OCI-LY1 (cell line): ENCODE measurements around the gene CHKA.

Experiments
- H2AFZ ChIP-seq: fragments of 200-600 bp; sonication (generic), shearing (Covaris generic); 2 replicates; pipeline ENCODE4 v1.6.0; 2014; ENCODE audit warnings: antibody characterized with exemption, mild to moderate bottlenecking, low read length
- H3F3A ChIP-seq: fragments of 200-600 bp; sonication (generic), shearing (Covaris generic); 2 replicates; pipeline ENCODE4 v1.6.0; 2014; ENCODE audit warnings: mild to moderate bottlenecking, antibody characterized with exemption, low read length, moderate library complexity; ENCODE audit not compliant: insufficient read depth
- H3K27ac ChIP-seq: fragments of 200-600 bp; sonication (generic); 2 replicates; pipeline ENCODE4 v1.5.1; 2014; ENCODE audit warnings: low read length, mixed run types, mild to moderate bottlenecking, low read depth; ENCODE audit not compliant: poor library complexity, severe bottlenecking
- H3K27me3 ChIP-seq: fragments of 200-600 bp; sonication (generic); 2 replicates; pipeline ENCODE4 v1.6.0; 2014; ENCODE audit warnings: antibody characterized with exemption, mild to moderate bottlenecking, low read length, moderate library complexity; ENCODE audit not compliant: insufficient read depth
- H3K36me3 ChIP-seq: fragments of 200-600 bp; sonication (generic); 2 replicates; pipeline ENCODE4 v1.6.1; 2014; ENCODE audit warnings: mild to moderate bottlenecking, antibody characterized with exemption, low read length, moderate library complexity, mixed read lengths; ENCODE audit not compliant: insufficient read depth
- H3K4me1 ChIP-seq: fragments of 200-600 bp; sonication (generic); 2 replicates; pipeline ENCODE4 v1.5.1; 2014; ENCODE audit warnings: mild to moderate bottlenecking, low read length, moderate library complexity; ENCODE audit not compliant: insufficient read depth, severe bottlenecking
- H3K4me2 ChIP-seq: fragments of 200-600 bp; sonication (generic), shearing (Covaris generic); 2 replicates; pipeline ENCODE4 v1.6.1; 2014; ENCODE audit warnings: low read length
- H3K4me3 ChIP-seq: fragments of 200-600 bp; sonication (generic); 2 replicates; pipeline ENCODE4 v1.5.1; 2014; ENCODE audit warnings: low read length, low read depth, mild to moderate bottlenecking, mixed read lengths; ENCODE audit not compliant: poor library complexity, severe bottlenecking
- H3K79me2 ChIP-seq: fragments of 200-600 bp; shearing (Covaris generic); 2 replicates; pipeline ENCODE4 v1.6.1; 2016; ENCODE audit warnings: mixed run types, low read length, mixed read lengths; ENCODE audit not compliant: insufficient read depth
- H3K9ac ChIP-seq: fragments of 200-600 bp; sonication (generic), shearing (Covaris generic); 2 replicates; pipeline ENCODE4 v1.6.1; 2014; ENCODE audit warnings: mild to moderate bottlenecking, low read length, mixed read lengths
- H3K9me2 ChIP-seq: fragments of 200-600 bp; sonication (generic), shearing (Covaris generic); 2 replicates; pipeline ENCODE4 v1.6.1; 2014; ENCODE audit warnings: low read depth, mild to moderate bottlenecking, low read length, mixed read lengths
- H3K9me3 ChIP-seq: fragments of 200-600 bp; shearing (Covaris generic); 2 replicates; pipeline ENCODE4 v1.6.1; 2014; ENCODE audit warnings: low read length, mixed read lengths
- H4K20me1 ChIP-seq: fragments of 200-600 bp; sonication (generic), shearing (Covaris generic); 2 replicates; pipeline ENCODE4 v1.6.0; 2016; ENCODE audit warnings: mild to moderate bottlenecking, low read length; ENCODE audit not compliant: insufficient read depth
- CTCF ChIP-seq: fragments of 200-600 bp; sonication (generic), shearing (Covaris generic); IDR thresholded peaks from 2 replicates; pipeline ENCODE4 v1.5.1; 2017; ENCODE audit warnings: mild to moderate bottlenecking, antibody characterized with exemption, low read length, moderate library complexity, mixed read lengths
- EZH2 ChIP-seq: fragments of 200-600 bp; sonication (generic), shearing (Covaris generic); IDR thresholded peaks from 2 replicates; pipeline ENCODE4 v1.8.0; 2017; ENCODE audit warnings: borderline replicate concordance, mixed run types, mild to moderate bottlenecking, antibody characterized with exemption, low read length, moderate library complexity, mixed read lengths

The CHKA gene

GRCh38 chr11:68148879-68149278 lies 27.7 kb upstream of the CHKA start:
- no peaks in the 10 kb centered on the region for H3F3A ChIP-seq
- no peak overlapping the region for H3K4me3 ChIP-seq
- H3K9me3 ChIP-seq: no peaks in the 10 kb centered on the region
- H3K79me2 ChIP-seq: no peaks in the 10 kb centered on the region
- H3K4me2 ChIP-seq: no peak overlapping the region
- H3K4me1 ChIP-seq: no peaks in the 10 kb centered on the region
- TF ChIP-seq EZH2 (no peak), CTCF (no peak)
- no peaks in the 10 kb centered on the region for H3K9me2 ChIP-seq
- no peaks in the 10 kb centered on the region for H3K36me3 ChIP-seq
- H3K27me3 ChIP-seq: no peaks in the 10 kb centered on the region; the same call in 1 of the 2 replicates
- H2AFZ ChIP-seq: no peak overlapping the region
- no peak overlapping the region for H3K27ac ChIP-seq
- no peak overlapping the region for H3K9ac ChIP-seq
- H4K20me1 ChIP-seq: no peaks in the 10 kb centered on the region

GRCh38 chr11:68148071-68148805 lies 27.1 kb upstream of the CHKA start:
- Histone ChIP-seq H3K4me3 (no peak overlapping the region), H3K9me3 (no peaks in the 10 kb centered on the region), H3K27me3 (no peaks in the 10 kb centered on the region; the same call in 1 of the 2 replicates), H3F3A (no peaks in the 10 kb centered on the region), H3K4me2 (no peak overlapping the region), H3K9ac (no peak overlapping the region), H3K36me3 (no peaks in the 10 kb centered on the region), H3K4me1 (no peaks in the 10 kb centered on the region), H3K79me2 (no peaks in the 10 kb centered on the region), H4K20me1 (no peaks in the 10 kb centered on the region), H3K9me2 (no peaks in the 10 kb centered on the region), H3K27ac (no peak overlapping the region), H2AFZ (no peak overlapping the region)
- TF ChIP-seq CTCF (no peak), EZH2 (no peak)

GRCh38 chr11:68146704-68147474 lies 25.7 kb upstream of the CHKA start:
- H3K9ac ChIP-seq: no peak overlapping the region
- H3K27ac ChIP-seq: no peak overlapping the region
- no peak for TF ChIP-seq CTCF
- TF ChIP-seq EZH2: no peak
- H3K9me2 ChIP-seq: no peaks in the 10 kb centered on the region
- H3K27me3 ChIP-seq: peaks cover 5% of the 10 kb centered on the region; the same call in 1 of the 2 replicates
- peaks cover 5% of the 10 kb centered on the region for H3K4me1 ChIP-seq
- H3K9me3 ChIP-seq: no peaks in the 10 kb centered on the region
- no peaks in the 10 kb centered on the region for H3K36me3 ChIP-seq
- H3K4me2 ChIP-seq: no peak overlapping the region
- H3F3A ChIP-seq: no peaks in the 10 kb centered on the region
- H4K20me1 ChIP-seq: no peaks in the 10 kb centered on the region
- no peak overlapping the region for H3K4me3 ChIP-seq
- no peaks in the 10 kb centered on the region for H3K79me2 ChIP-seq
- no peak overlapping the region for H2AFZ ChIP-seq
